ENCODE measurements around the gene TNFRSF9. TPM values are rescaled to one million over a fixed set of nuclear protein-coding genes. Genes with fewer than 3 reads are reported as not detected.

The TNFRSF9 gene
- total and polyA plus RNA-seq, 4 donors: under 0.01 to 0.09 (median 0.02) TPM; not detected in 1

- DNase-seq (ENCODE audit: low spot score): no peak
These were observed 74.7 kb downstream of the TNFRSF9 start for GRCh38 chr1:7865978-7866377.

More at GRCh38 chr1:7865978-7866377, 74.7 kb downstream of the TNFRSF9 start:
- TF ChIP-seq EGR1 (IDR thresholded peaks at IDR 0.05; ENCODE audit: low read depth in 2 of 2) (no peak), RAD21 (IDR thresholded peaks at IDR 0.05) (no peak)
- TF ChIP-seq, protein P1, sequence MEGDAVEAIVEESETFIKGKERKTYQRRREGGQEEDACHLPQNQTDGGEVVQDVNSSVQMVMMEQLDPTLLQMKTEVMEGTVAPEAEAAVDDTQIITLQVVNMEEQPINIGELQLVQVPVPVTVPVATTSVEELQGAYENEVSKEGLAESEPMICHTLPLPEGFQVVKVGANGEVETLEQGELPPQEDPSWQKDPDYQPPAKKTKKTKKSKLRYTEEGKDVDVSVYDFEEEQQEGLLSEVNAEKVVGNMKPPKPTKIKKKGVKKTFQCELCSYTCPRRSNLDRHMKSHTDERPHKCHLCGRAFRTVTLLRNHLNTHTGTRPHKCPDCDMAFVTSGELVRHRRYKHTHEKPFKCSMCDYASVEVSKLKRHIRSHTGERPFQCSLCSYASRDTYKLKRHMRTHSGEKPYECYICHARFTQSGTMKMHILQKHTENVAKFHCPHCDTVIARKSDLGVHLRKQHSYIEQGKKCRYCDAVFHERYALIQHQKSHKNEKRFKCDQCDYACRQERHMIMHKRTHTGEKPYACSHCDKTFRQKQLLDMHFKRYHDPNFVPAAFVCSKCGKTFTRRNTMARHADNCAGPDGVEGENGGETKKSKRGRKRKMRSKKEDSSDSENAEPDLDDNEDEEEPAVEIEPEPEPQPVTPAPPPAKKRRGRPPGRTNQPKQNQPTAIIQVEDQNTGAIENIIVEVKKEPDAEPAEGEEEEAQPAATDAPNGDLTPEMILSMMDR (IDR thresholded peaks at IDR 0.05; ENCODE audit: low read depth, low read length, missing input control): no peak
- 88% methylated on average over 16 of the region's 16 CpGs for WGBS
- H3K4me3 ChIP-seq (ENCODE audit: low read depth in 1 of 3, low read length in 3 of 3): no peak overlapping the region
- H3K9me3 ChIP-seq (ENCODE audit: control insufficient read depth in 4 of 4, low read length in 3 of 4): no peaks in the 10 kb centered on the region
- H3K36me3 ChIP-seq (ENCODE audit: control insufficient read depth in 4 of 4, insufficient read depth in 3 of 4, low read depth in 1 of 4, low read length in 3 of 4): no peaks in the 10 kb centered on the region
- no peak overlapping the region for H3K9ac ChIP-seq (ENCODE audit: low read depth in 1 of 2, low read length in 2 of 2)
- H3K4me1 ChIP-seq (ENCODE audit: control insufficient read depth in 4 of 4, insufficient read depth in 4 of 4, low read length in 3 of 4): no peaks in the 10 kb centered on the region
- H3K27me3 ChIP-seq (ENCODE audit: control insufficient read depth in 4 of 4, insufficient read depth in 4 of 4, low read length in 3 of 4): no peaks in the 10 kb centered on the region
- no peak overlapping the region for H3K27ac ChIP-seq (ENCODE audit: low read depth in 1 of 2, low read length in 2 of 2)

Small RNA genes lying within 50 kb of the gene (small RNA-seq; reads per million reads assigned to genes)
- not detected for gene RF00019

Other genes with a start within 250 kb of the TNFRSF9 start
- 10 to 100 TPM; 29.5 to 38.4 TPM for gene VAMP3, start 169.5 kb downstream of the TNFRSF9 start, total RNA-seq
- 10 to 100 TPM; 17.4 to 22.2 TPM for gene VAMP3, start 169.5 kb downstream of the TNFRSF9 start, polyA plus RNA-seq
- 10 to 100 TPM in 1 of 2 donors, 1 to 10 TPM in 1; 5.4 to 21.0 TPM for gene PER3, start 156.5 kb downstream of the TNFRSF9 start, total RNA-seq
- gene PER3, start 156.5 kb downstream of the TNFRSF9 start, polyA plus RNA-seq: 1 to 10 TPM; 3.3 to 7.0 TPM
- gene UTS2, start 87.8 kb downstream of the TNFRSF9 start, total RNA-seq: under 1 TPM in 1 of 2 donors, not detected in 1; 0.28 TPM
- not detected for gene UTS2, start 87.8 kb downstream of the TNFRSF9 start, polyA plus RNA-seq
- gene PARK7, start 20.9 kb upstream of the TNFRSF9 start, total RNA-seq: 100 to 1,000 TPM; 107 to 131 TPM
- 100 to 1,000 TPM; 231 to 297 TPM for gene PARK7, start 20.9 kb upstream of the TNFRSF9 start, polyA plus RNA-seq
- 100 to 1,000 TPM in 1 of 2 donors, 10 to 100 TPM in 1; 60.7 to 424 TPM for gene ERRFI1, start 85.5 kb upstream of the TNFRSF9 start, total RNA-seq
- gene ERRFI1, start 85.5 kb upstream of the TNFRSF9 start, polyA plus RNA-seq: 100 to 1,000 TPM in 1 of 2 donors, 10 to 100 TPM in 1; 68.6 to 142 TPM